Measurements from ENCODE around the gene SNRPB.
A peak's percentile ranks its signal among the peaks of the same experiment; 100 is the strongest.

SNRPB gene

DNA sequence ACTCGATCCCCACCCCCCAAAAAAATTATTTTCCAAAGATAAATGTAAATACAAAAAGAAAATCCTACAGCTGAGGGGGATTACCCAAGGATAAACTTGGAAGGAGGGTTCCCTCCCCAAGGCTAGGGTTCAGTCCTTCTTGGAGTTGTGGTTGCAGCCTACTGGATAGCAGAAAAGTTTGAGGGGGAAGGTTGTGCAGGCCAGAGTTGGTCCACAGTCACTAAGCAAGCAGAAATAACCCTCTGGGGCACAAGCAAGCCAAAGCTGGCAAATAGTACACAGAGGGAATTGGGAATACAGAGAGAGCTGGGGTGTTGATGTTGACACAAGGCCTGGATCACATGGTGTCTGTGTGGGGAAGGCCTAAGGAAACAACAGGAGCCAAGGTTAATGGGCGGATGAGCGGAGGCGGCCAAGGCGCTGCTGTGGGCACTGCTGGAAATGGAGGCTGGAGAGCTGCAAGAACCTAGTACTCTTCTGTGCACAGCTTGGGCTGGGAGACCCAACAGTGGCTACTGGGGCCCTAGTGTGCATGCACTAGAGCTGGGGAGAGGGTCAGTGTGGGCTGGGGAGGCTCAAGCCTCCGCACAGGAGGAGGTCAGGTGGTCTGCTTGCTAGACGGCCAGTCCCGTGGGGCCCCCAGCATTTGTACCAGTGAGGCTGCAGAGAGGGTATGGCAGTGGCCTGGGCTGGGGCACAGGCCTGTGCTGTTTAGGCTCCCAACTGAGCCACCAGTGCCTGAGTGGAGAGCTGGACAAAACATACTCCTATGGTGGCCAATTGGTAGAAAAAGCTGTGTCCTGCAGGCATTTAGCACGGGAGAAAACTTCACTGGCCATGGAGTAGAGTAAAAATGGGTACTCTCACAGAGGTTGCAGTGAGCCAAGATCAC is 5.5 kb upstream of the SNRPB start:
- no peak for DNase-seq (ENCODE audit: low read depth in 3 of 3)

DNA sequence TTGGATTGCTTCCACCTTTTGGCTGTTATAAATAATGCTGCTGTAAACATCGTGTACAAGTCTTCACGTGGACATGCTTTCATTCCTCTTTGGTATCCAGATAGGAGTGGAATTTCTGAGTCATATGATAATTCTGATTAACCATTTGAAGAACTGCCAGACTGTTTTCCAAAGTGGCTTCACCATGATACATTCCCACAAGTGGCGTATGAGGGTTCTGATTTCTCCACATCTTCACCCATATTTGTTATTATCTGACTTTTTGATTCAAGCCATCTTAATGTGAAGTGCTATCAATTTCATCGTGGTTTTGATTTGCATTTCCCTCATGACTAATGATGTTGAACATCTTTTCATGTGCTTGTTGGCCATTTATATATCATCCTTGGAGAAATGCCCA is 2.9 kb upstream of the SNRPB start:
- no peak for DNase-seq (ENCODE audit: low read depth in 3 of 3)

DNA sequence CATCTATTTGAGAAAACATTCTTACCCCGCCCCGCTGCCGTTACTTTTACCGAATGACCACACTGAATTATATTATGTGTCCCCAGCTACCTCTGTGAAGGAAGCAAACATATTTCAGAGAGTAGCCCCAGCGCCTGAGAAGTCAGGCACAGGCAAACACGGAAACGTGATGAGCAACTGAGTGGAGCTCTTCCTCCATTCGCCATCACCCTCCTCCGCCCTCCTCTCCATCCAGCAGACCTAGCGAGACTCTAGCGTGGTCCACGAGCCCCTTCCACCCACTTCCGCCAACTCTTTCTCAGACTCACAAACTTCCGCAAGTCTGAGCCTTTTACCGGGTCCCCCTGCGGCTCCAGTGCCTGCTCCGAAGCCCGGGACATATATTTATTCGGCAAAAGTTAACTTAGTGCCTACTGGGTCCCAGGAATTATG is 582 bp downstream of the SNRPB start:
- DNase-seq (ENCODE audit: low read depth in 3 of 3), result peak; percentile 28 to 61 (median 37)

DNA sequence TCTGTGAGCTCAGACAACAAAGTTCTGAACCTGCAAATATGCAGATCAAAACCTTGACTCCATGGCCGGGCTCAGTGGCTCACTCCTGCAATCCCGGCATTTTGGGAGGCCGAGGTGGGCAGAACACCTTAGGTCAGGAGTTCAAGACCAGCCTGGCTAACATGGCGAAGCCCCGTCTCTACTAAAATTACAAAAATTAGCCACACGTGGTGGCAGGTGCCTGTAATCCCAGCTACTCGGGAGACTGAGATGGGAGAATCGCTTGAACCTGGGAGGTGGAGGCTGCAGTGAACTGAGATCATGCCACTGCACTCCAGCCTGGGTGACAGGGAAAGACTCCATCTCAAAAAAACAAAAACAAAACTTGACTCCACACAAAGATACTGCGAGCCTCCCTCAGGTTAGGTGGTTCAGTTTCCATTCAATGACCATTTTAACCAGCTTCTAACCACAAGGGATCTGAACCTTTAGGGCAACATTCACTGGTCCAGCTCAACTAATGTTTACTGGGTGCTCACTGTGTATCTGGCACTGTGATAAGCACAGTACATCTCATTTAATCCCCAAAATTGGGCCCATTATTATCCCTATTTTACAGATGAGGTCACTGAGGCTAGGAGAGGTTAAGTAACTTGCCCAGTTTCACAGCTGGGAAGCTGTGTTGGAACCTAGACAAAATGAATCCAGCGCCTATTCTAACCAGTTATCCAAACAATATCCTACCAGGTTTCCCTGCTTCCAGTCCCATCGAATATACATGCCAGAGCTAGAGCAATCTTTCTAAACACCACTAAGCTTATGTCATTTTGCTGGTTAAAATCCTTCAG is 1.8 kb downstream of the SNRPB start:
- no peak for DNase-seq (ENCODE audit: low read depth in 3 of 3)

DNA sequence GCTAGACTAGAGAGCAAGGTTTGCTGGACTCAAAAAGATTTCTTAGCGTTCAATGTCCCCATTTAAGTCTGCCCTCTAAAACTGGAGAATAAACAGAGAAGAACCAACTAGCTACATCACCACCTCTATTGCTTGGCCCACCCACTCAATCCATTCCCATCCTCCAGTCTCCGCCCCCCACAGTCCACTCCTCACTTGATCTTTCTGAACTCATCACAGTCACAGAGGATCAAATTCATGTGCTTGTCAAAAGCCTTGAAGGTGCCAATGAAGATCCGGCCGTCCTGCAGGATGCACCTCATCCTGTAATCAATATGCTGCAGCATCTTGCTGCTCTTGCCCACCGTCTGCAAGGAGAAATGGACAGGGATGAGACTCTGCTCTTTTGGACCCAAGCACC is 3.2 kb downstream of the SNRPB start:
- DNase-seq (ENCODE audit: low read depth in 3 of 3), result no peak

DNA sequence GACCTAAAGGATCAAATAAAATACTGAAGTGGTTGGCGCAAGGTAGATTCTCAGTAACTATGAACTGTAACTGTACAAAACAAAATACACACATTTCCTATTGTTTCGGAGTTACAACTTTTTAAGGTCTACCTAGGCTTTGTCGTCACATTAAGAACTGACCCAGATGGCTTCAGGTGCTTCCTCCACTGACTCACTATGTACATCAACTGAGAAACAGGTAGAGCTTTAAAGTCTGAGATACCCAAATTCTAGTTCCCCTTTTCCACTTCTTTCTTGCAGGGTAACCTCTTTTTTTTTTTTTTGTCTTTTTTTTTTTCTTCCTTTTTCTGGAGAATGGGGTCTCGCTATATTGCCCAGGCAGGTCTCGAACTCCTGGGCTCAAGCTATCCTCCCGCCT is 5.5 kb downstream of the SNRPB start:
- no peak for DNase-seq (ENCODE audit: low read depth in 3 of 3)

DNA sequence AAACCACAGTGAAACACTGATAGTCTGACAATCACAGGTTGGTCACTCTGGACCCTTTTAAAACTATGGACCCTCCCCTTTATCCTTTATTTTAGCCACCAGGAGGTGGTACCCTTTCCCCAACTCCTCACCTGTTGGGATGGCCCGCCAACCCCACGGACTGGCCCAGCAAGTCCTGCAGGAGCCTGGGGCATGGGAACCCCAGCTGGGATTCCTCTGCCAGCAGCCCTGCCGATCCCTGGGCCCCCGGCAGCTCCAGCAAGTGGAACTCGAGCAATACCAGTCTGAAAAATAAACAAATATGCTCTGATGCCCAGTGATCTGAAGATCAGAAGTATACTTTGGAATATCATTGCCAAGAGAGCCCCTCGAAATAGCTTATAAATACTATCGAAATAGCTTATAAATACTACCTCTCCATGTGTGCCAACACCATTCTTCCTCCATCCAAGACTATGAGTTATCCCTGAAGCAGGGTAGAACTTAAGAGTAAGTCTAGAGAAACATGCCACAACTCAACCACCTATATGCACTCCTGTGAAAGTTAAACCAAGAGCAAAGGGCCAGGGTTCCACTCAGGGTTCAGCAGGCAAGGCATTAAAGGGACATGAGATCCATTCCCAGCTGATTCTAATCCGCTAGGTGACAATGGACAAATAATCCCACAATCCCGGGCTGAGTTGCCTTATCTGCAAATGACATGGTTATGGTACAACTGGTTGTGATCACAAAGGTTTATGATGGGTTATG is 6.8 kb downstream of the SNRPB start:
- DNase-seq (ENCODE audit: low read depth in 3 of 3), result no peak

DNA sequence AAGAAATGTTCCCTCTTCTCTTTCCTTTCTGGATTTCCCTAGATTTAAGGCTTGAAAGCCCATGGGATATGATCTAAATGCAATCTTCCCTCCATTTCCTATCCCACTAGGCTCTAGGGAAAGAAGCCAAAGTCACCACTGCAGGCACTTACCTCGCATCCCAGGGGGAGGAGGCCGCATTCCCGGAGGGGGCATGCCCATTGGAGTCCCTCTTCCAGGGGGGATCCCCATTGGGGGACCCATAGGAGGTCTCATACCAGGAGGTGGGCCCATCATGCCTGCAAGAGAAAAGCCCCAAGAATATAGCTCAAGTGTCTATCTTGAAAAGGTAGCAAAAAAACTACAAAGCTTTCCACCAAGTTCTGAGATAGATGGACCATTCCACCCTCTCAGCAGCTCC is 8.1 kb downstream of the SNRPB start:
- DNase-seq (ENCODE audit: low read depth in 3 of 3), result no peak

DNA sequence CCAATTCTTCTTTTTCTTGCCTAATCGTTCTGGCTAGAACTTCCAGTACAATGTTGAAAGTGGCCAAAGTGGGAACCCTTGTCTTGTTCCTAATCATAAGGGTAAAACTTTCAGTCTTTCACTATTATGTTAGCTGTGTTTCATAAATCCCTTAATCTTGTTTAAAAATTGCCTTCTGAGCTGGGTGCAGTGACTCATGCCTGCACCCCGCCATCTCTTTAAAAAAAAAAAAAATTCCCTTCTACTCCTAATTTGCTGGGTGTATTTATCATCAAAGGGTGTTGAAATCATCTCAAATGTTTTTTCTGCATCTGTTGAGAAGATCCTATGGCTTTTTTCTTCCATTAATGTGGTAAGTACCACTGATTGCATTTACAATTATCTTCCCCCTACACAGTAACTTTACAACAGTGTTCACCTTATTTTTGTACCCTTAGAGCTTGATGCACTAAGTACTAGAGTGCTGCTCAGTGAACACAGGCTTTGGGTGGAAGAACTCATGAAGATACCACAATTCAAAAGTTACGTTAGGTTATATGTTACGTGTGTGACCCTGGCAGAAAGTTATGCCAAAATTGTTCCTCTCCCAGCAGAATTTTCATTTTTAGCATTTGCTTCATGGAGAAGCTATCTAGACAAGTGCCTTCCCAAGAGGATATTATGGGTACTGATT is 9.7 kb downstream of the SNRPB start:
- DNase-seq (ENCODE audit: low read depth in 3 of 3), result no peak

DNA sequence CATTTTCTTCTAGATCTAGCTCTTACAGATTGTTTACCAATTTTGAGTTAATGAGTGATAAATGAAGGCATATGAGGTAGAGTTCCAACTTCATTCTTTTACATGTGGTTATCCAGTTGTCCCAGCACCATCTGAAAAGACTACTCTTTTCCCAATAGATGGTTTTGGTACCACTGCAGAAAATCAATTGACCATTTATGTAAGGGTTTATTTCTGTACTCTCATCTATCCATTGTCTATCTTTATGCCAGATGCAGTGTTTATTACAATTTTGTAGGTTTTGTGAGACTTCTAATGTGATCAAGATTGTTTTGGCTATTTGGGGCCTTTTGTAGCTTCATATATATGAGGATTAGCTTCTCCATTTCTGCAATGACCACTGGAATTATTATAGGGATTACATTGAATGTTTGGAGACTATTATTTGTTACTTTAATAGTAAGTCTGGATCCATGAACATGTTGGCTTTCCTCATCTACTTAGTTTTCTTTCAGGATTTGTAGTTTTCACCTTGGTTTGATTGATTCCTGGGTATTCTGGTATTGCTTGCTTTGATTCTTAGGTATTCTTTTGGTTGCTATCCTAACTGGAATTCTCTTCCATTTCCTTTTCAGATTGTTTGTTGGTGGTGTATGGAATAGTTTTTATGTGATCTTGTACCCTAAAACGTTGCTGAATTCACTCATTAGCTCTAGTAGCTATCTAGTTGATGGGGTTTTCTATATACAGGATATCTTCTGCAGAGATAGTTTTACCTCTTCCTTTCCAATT is 10.4 kb downstream of the SNRPB start:
- DNase-seq (ENCODE audit: low read depth in 3 of 3), result no peak

DNA sequence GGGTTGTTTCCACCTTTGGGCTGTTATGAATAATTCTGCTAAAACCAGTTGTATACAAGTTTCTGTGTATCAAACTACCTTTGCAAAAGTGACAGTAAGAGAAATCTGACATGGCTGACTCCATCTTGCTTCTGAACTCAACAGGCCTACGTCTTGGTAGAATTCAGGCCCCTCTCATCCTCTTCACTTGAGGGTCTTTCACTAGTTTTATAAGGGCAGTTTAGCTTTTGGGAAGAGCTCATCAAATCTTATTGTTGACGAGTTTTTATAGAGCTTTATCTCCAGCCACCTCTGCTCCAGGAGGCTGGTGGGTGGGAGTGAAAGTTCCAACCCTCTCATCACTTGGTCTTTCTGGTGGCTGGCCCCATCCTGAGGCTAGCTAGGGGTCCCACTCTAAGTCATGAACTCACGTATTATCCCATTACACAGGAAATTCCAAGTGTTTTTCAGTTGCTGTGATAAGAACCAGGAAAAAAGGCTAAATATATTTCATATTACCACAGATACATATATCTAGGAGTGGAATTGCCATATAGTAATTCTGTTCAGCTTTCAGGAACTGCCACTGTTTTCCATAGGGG is 11.6 kb downstream of the SNRPB start:
- no peak for DNase-seq (ENCODE audit: low read depth in 3 of 3)

DNA sequence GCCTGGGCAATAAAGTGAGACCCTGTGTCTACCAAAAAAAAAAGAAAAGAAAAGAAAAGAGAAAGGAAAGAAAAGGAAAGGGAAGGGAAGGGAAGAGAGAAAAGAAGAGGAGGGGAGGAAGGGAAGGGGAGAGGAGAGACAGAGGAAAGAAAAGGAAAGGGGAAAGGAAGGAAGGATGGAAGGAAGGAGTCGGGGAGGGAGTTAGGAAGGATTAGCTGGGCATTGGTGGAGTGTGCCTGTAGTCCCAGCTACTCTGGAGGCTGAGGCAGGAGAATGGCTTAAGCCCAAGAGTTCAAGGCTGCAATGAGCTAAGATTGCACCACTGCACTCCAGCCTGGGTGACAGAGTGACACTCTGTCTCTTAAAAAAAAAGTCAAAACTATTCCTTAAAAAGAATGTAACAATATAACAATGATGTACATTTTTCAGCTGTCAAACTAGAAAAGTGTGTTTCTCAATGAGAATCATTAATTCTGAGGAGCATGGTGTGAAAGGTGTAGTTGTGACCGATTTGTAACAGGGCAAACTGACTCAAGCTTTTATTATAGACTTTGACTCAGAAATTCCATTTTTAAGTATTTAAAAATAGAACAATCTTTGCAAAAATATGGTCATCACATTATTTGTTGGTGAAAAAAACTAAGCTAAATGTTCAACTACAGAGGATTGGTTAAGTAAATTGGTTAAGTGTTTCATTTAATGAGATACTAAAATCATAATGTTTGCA is 14.7 kb downstream of the SNRPB start:
- DNase-seq (ENCODE audit: low read depth in 3 of 3), result no peak

DNA sequence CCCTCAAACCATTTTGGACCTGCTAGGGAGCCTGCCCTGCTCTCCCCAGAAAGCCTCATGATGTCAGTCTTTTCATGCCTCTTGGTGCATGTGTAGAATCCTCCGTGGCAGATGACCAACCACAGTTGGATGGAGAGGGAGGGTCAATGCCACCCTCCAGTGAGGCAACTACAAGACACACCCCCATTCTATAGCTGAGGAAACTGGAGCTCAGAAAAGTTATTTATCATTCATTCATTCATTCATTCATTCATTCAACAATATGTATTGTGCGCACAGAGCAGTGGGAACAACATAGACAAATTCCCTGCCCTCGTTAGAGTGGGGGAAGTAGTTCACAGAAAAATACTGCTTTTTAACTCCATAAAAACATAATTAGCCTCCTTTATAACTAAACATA is 16.8 kb downstream of the SNRPB start:
- DNase-seq (ENCODE audit: low read depth in 3 of 3), result no peak

DNA sequence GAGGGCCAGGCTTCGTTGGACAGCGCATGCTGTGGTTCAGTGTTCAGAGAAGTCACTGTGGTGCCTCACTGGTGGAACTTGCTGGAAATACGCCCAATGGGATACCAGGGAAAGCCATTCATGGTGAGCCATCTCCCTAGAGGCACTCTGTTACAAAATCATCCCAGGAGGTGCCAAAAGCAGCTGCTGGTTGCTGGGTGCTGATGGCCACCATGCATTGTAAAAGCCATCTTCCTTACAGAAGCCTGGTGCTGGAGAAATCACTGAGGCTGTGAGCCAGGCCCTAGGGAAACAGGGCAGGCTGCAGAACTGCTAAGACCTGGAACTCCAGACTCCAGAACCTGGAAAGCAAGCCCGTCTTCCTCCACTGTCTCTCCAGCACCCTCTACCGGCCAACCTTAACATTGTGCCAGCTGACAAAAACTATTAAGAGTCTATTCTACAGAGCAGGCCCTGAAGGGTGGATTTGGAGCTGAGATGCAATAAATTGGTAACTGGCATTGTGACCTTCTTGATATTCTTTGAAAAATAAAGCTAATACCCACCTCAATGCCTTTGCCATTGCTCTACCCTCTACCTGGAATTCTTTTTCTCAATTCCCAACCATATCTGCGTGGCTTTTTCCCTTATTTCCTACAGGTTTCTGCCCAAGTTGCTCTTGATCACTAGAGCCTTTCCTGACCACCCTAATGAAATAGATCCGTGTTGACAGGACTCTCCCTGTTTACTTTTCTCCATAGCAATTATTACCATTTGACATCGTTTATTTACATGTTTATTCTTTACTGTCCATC is 18.5 kb downstream of the SNRPB start:
- peak; percentile 45 to 67 (median 61) for DNase-seq (ENCODE audit: low read depth in 3 of 3)

DNA sequence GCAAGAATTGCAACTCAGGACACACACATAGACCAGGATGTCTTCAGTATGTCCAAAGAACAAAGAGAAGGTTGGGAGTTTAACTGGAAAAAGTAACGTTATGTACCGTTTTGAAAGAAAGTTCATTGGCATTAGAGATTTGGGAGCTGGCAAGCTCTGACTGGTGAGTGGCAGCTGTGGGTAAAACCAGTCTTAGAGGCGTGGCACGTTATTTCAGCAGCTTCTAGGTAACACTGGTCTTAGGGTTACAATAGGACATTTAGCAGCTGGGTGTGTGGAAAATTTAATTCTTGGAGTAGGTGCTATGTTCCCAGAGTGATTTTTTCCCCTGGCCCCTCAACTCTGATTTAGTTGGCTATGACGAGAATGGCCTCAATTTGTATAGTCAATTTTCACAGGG is 19.2 kb downstream of the SNRPB start:
- no peak for DNase-seq (ENCODE audit: low read depth in 3 of 3)

DNA sequence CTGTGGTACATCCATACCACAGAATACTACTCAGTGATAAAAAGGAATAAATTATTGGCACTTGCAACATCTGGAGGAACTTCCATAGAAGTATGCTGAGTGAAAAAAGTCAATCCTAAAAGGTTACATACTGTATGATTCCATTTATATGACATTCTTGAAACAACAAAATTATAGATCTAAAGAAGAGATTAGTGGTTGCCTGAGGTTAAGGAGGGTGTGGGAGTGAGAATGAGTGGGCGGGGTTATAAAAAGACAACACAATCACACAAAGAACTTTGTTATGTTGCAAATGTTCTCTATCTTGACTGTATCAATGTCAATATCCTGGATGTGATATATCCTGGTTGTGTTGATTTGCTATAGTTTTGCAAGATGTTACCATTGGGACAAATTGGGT is 21.2 kb downstream of the SNRPB start:
- no peak for DNase-seq (ENCODE audit: low read depth in 3 of 3)

DNA sequence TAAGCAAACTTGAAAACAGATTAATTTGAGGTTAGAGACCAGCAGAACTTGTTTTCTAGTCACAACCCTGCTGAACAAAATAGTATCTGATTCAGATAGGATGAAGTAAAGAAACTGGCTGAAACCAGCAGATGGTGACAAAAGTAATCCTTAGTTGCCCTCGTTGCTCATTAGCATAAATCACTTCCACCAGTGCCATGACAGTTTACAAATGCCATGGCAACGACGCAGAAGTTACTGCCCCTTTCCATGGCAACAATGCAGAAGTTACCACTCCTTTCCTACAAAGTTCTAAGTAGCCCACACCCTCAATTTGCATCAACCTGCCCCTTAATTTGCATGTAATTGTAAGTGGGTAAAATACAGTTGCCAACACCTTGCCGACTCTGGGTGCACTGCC is 23.7 kb downstream of the SNRPB start:
- no peak for DNase-seq (ENCODE audit: low read depth in 3 of 3)

DNA sequence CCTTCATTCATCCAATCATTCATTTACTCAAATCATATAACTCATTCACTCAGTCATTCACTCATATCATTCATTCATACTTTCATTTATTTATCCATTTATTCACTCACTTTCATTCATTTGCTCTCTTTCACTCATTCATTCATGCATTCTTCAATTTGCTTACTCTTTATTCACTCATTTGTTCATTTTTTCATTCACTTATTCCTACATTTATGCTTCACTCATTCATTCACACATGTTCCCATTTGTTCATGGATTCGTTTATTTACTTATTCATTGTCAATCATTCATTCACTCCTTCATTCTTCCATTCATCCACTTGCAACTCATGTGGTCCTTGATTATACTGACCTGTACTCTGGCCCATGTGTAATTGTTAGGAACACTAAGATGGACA is 39.4 kb downstream of the SNRPB start:
- no peak for DNase-seq (ENCODE audit: low read depth in 3 of 3)

DNA sequence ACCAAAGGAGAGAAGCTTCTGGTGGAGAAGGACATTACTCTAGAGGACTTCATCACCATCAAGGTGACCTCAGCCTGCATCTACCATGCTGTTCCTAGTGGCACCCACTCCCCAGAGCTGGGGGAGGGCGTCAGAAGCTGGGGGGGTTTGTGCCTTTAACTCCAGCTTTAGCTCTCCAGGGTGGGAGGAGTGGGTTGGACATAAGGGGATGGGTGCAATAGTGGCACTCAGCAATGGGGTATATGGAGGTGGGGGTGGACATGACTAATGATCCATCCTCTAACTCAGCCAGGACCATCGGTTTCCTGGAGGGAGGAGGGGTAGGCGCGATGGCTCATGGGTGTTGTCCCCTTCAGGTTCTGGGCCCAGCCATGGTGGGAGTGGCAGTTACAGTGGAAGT is 40.1 kb downstream of the SNRPB start:
- DNase-seq (ENCODE audit: low read depth in 3 of 3), result no peak

All from stimulated activated CD4-positive, alpha-beta T cell treated with anti-CD3 and anti-CD28 coated beads, TNF-alpha, amount 100 ng/mL, for 24 hours (primary cell).